A673 (cell line): ENCODE data around the gene KLF17. TPM values are rescaled to one million over a fixed set of nuclear protein-coding genes. Genes with fewer than 3 reads are reported as not detected.

ENCODE experiments used
- BruUV-seq: library from RNA; stranded (reverse); fragments of 400-500 nt; replicated peaks from 2 replicates; lab custom pipeline; 2021; lab: Mats Ljungman, UMichigan
- CTCF ChIA-PET: fragments of 300-600 bp; sonication (Branson Sonifier 250); formaldehyde crosslinking; loops from one replicate; lab custom pipeline; 2022; ENCODE audit warnings: antibody characterized with exemption; lab: Charles Lee
- POLR2A ChIA-PET: fragments of 300-600 bp; sonication (Branson Sonifier 250); formaldehyde crosslinking; loops from one replicate; lab custom pipeline; 2022; ENCODE audit warnings: antibody characterized with exemption; ENCODE audit not compliant: low non-redundant PET; lab: Charles Lee
- DNase-seq: peaks from one replicate; pipeline ENCODE4 v3.0.0-alpha.2; 2015; ENCODE audit warnings: low spot score
- H3K27ac ChIP-seq: fragments of 200-600 bp; sonication (generic); 2 replicates; pipeline ENCODE4 v1.5.1; 2016; ENCODE audit warnings: mixed run types, low read depth, mild to moderate bottlenecking, mixed read lengths, antibody characterized with exemption, low read length; ENCODE audit not compliant: poor library complexity, severe bottlenecking
- H3K27me3 ChIP-seq: fragments of 200-600 bp; sonication (generic); replicated peaks from 2 replicates; pipeline ENCODE4 v1.6.1; 2017; ENCODE audit warnings: mixed run types, low read depth, mild to moderate bottlenecking, mixed read lengths, antibody characterized with exemption, low read length; ENCODE audit not compliant: insufficient read depth, poor library complexity
- H3K36me3 ChIP-seq: fragments of 200-600 bp; sonication (generic); 2 replicates; pipeline ENCODE4 v1.6.1; 2016; ENCODE audit warnings: mixed run types, mild to moderate bottlenecking, mixed read lengths, antibody characterized with exemption, low read length; ENCODE audit not compliant: insufficient read depth, poor library complexity, severe bottlenecking
- H3K4me1 ChIP-seq: fragments of 200-600 bp; sonication (generic); 2 replicates; pipeline ENCODE4 v1.6.1; 2017; ENCODE audit warnings: mixed run types, mild to moderate bottlenecking, mixed read lengths, antibody characterized with exemption, low read length; ENCODE audit not compliant: insufficient read depth, poor library complexity, severe bottlenecking
- H3K4me3 ChIP-seq: fragments of 200-600 bp; sonication (generic); 2 replicates; pipeline ENCODE4 v1.5.1; 2016; ENCODE audit warnings: low read depth, mixed run types, mild to moderate bottlenecking, mixed read lengths, low read length; ENCODE audit not compliant: poor library complexity, severe bottlenecking
- H3K9me3 ChIP-seq: fragments of 200-600 bp; sonication (generic); 2 replicates; pipeline ENCODE4 v1.6.1; 2016; ENCODE audit warnings: mixed run types, low read depth, mild to moderate bottlenecking, mixed read lengths, antibody characterized with exemption, low read length; ENCODE audit not compliant: poor library complexity, severe bottlenecking
- EZH2 ChIP-seq: fragments of 200-600 bp; sonication (generic); IDR thresholded peaks from 2 replicates; pipeline ENCODE4 v1.6.1; 2017; ENCODE audit warnings: borderline replicate concordance, low read depth, mild to moderate bottlenecking, mixed read lengths, antibody characterized with exemption, low read length; ENCODE audit not compliant: poor library complexity, severe bottlenecking
- intact Hi-C: fragments of 100-400 bp; cut with micrococcal nuclease; formaldehyde crosslinking; loops from one replicate; pipeline ENCODE4 v1.10.0; 2022; ENCODE audit not compliant: unreplicated experiment
- total RNA-seq: library from RNA; stranded (reverse); gene quantifications from 2 replicates; pipeline ENCODE4 v1.2.3, GENCODE V29; 2021
- TF ChIP-seq, protein P1 (sequence below): fragments of 300-800, 200-600 bp; sonication (generic); conservative IDR thresholded peaks from 2 replicates; pipeline ENCODE4 v1.5.1; 2017; ENCODE audit warnings: low read depth, mild to moderate bottlenecking, antibody characterized with exemption, low read length, moderate library complexity, mixed read lengths

The KLF17 gene
- total RNA-seq, 1 experiment from 2014 or later, result not detected

DNA sequence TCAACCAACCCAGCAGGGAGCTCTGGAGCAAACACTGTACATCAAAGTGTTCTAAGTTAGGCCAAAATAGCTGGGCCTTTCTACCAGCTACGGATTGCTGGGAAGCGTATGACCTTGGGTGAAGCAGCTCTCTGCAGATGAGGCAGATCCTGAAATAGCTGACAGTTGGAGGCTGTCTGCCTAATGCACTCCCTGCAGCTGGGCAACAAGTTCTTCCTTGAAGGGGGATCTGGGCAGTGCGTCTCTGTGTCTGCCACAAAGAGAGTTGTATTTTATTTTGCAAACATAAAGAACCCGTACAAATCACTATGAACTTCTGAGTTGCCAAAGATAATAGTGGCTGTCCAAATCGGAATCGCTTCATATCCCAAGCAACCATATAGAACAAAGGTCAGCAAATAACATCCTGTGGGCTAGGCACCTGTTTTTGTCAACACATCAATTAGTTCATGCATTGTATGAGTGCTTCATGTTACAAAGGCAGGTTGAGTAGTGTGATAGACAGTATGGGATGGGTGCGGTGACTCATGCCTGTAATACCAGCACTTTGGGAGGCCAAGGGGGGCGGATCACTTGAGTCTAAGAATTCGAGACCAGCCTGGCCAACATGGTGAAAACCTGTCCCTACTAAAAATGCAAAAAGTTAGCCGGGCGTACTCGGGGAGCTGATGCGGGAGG is 29.1 kb upstream of the KLF17 start:
- no peaks in the 10 kb centered on the region for H3K27me3 ChIP-seq
- no peaks in the 10 kb centered on the region for H3K36me3 ChIP-seq
- BruUV-seq, result no TSS peak
- H3K27ac ChIP-seq, result no peak overlapping the region
- no peak overlapping the region for H3K4me3 ChIP-seq
- intact Hi-C loops, result loop anchor here (5.0 to 10.0 kb wide), 3 partner anchors 228 to 565 kb away; no protein-coding TSS in a partner anchor
- H3K4me1 ChIP-seq, result no peaks in the 10 kb centered on the region
- ChIA-PET POLR2A (no interaction called here), CTCF (interaction anchor here (0.6 to 0.7 kb wide), 2 partner anchors 55 to 748 kb away, joined by 4 to 5 read pairs; no protein-coding TSS in a partner anchor)
- no peak for DNase-seq
- no peaks in the 10 kb centered on the region for H3K9me3 ChIP-seq
- no peak for TF ChIP-seq EZH2
- TF ChIP-seq, protein P1, sequence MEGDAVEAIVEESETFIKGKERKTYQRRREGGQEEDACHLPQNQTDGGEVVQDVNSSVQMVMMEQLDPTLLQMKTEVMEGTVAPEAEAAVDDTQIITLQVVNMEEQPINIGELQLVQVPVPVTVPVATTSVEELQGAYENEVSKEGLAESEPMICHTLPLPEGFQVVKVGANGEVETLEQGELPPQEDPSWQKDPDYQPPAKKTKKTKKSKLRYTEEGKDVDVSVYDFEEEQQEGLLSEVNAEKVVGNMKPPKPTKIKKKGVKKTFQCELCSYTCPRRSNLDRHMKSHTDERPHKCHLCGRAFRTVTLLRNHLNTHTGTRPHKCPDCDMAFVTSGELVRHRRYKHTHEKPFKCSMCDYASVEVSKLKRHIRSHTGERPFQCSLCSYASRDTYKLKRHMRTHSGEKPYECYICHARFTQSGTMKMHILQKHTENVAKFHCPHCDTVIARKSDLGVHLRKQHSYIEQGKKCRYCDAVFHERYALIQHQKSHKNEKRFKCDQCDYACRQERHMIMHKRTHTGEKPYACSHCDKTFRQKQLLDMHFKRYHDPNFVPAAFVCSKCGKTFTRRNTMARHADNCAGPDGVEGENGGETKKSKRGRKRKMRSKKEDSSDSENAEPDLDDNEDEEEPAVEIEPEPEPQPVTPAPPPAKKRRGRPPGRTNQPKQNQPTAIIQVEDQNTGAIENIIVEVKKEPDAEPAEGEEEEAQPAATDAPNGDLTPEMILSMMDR, result no peak

DNA sequence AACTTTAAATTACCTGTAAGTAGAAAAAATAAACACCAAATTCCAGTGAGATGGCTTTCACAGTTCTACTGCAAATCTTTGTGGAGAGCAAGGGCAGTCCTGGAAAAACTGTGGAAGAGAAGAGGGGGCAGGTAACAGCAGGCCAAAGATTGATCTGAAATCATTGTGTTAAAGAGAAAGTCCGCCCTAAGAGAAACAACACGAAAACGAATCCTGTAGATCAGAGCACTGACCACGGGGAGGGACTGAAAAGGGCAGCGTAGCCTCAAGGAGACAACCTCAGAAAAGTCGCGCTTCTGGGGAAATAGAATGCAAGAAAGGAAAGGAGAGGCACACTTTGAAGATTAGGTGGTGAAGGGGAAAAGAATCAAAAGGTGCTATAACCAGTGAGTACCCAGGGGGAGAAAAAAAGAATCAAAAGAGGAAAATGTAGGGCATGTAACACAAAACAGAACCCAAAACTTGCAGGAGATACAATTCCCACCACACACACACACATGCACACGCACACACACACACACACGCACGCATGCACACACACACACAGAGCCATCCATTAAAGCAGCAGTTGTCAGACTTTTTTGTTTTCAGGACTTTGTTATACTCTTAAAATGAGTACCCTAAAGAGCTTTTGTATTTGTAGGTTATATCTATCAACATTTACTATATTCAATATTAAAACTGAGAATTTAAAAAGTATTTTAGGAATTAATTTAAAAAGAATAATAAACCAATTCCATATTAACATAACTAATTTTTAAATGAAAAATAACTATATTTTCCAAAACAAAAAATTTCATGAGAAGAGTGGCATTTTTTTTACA is 28.0 kb upstream of the KLF17 start:
- H3K4me3 ChIP-seq, result no peak overlapping the region
- no peaks in the 10 kb centered on the region for H3K4me1 ChIP-seq
- no peaks in the 10 kb centered on the region for H3K36me3 ChIP-seq
- POLR2A ChIA-PET, result no interaction called here
- intact Hi-C loops, result loop anchor here (5.0 to 10.0 kb wide), 3 partner anchors 227 to 564 kb away; no protein-coding TSS in a partner anchor
- no peak for TF ChIP-seq EZH2
- TF ChIP-seq, protein P1, result no peak
- no peaks in the 10 kb centered on the region for H3K9me3 ChIP-seq
- no peak overlapping the region for H3K27ac ChIP-seq
- no peak for DNase-seq
- BruUV-seq, result no TSS peak
- H3K27me3 ChIP-seq, result no peaks in the 10 kb centered on the region
- CTCF ChIA-PET, result no interaction called here

DNA sequence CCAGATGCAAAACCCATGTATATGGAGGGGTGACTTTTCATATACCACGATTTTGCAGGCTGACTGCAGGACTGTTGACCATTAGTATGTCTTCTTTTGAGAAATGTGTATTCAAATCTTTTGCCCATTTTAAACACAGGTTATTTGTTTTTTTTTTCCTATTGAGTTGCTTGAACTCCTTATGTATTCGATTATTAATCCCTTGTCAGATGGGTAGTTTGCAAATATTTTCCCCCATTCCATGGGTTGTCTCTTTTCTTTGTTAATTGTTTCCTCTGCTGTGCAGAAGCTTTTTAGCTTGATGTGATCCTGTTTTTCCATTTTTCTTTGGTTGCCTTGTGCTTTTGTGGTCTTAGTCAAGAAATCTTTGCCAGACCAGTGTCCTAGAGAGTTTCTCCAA is 24.6 kb upstream of the KLF17 start:
- intact Hi-C loops, result loop anchor here (5.0 to 10.0 kb wide), 3 partner anchors 223 to 561 kb away; no protein-coding TSS in a partner anchor

More for the DNA sequence above, 24.6 kb upstream of the KLF17 start:
- no TSS peak for BruUV-seq
- H3K36me3 ChIP-seq, result no peaks in the 10 kb centered on the region
- no peak overlapping the region for H3K4me3 ChIP-seq
- no peaks in the 10 kb centered on the region for H3K27me3 ChIP-seq
- no peaks in the 10 kb centered on the region for H3K9me3 ChIP-seq
- POLR2A ChIA-PET, result no interaction called here
- no peaks in the 10 kb centered on the region for H3K4me1 ChIP-seq
- no peak overlapping the region for H3K27ac ChIP-seq
- CTCF ChIA-PET, result no interaction called here
- DNase-seq, result no peak
- TF ChIP-seq, protein P1, result no peak
- no peak for TF ChIP-seq EZH2
